ENCODE results near the gene SCEL.

Gene SCEL

DNA sequence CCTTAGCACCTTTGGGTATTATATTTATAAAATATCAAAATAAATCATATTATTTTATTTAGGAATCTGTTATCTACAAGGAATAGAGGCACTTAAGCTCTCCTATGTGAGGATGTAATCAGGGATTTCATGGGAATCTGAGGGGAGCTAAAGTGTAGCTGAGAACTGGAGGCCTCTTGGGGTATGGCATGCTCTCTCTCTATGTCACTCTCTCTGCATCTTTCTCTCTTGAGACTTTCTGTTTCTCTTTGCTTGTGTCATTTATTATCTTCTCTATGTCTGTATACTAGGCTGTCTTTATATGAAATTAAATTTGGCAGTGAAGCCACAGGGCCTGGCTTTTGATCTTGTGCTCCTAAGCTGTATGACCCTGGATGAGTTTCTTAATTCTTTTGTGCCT is 37.7 kb upstream of the SCEL start:
- TF ChIP-seq, protein P1, sequence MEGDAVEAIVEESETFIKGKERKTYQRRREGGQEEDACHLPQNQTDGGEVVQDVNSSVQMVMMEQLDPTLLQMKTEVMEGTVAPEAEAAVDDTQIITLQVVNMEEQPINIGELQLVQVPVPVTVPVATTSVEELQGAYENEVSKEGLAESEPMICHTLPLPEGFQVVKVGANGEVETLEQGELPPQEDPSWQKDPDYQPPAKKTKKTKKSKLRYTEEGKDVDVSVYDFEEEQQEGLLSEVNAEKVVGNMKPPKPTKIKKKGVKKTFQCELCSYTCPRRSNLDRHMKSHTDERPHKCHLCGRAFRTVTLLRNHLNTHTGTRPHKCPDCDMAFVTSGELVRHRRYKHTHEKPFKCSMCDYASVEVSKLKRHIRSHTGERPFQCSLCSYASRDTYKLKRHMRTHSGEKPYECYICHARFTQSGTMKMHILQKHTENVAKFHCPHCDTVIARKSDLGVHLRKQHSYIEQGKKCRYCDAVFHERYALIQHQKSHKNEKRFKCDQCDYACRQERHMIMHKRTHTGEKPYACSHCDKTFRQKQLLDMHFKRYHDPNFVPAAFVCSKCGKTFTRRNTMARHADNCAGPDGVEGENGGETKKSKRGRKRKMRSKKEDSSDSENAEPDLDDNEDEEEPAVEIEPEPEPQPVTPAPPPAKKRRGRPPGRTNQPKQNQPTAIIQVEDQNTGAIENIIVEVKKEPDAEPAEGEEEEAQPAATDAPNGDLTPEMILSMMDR (IDR thresholded peaks at IDR 0.05), result no peak
- Histone ChIP-seq H3K27ac (no peak overlapping the region), H3K9me3 (no peaks in the 10 kb centered on the region)

DNA sequence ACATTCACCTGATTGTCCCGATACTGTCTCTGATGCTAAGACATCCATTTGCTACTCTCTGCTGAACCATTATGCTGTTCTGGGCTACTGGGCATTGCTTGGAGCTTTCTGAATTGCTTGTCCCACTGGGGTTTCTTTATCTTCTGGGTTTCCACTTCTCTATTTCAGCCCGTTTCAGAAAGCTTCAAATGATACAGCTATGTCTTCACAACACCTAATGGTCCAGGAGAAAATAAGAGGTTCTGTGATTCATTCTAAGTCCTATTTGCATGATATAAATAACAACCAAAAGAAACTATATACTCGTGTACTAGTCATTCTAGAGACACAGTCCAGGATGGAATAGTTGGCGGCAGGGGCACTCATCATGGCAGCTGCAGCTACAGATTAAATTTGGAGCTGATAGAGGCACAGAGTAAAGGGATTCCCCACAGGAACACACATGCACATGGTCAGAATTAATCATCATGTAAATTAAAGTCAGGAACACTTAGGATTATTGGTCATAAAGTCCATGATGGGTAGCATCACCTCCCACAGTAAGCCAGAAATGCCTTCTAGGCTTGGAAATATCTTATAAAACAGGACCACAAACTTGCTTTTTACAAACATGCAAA is 33.3 kb upstream of the SCEL start:
- no peaks in the 10 kb centered on the region for H3K4me1 ChIP-seq (ENCODE audit: control insufficient read depth in 1 of 2, insufficient read depth in 1 of 2, low read depth in 1 of 2, low read length in 1 of 2)
- no peaks in the 10 kb centered on the region for H3K9me3 ChIP-seq
- H3K27me3 ChIP-seq, result no peaks in the 10 kb centered on the region
- TF ChIP-seq, protein P1 (IDR thresholded peaks at IDR 0.05), result no peak
- H3K4me3 ChIP-seq (ENCODE audit: low read depth in 1 of 2, low read length in 1 of 2), result no peak overlapping the region
- H3K36me3 ChIP-seq, result no peaks in the 10 kb centered on the region
- no peak overlapping the region for H3K27ac ChIP-seq

More for the DNA sequence above, 37.7 kb upstream of the SCEL start:
- no peaks in the 10 kb centered on the region for H3K4me1 ChIP-seq (ENCODE audit: control insufficient read depth in 1 of 2, insufficient read depth in 1 of 2, low read depth in 1 of 2, low read length in 1 of 2)
- H3K36me3 ChIP-seq, result no peaks in the 10 kb centered on the region
- H3K27me3 ChIP-seq, result no peaks in the 10 kb centered on the region
- H3K4me3 ChIP-seq (ENCODE audit: low read depth in 1 of 2, low read length in 1 of 2), result no peak overlapping the region

DNA sequence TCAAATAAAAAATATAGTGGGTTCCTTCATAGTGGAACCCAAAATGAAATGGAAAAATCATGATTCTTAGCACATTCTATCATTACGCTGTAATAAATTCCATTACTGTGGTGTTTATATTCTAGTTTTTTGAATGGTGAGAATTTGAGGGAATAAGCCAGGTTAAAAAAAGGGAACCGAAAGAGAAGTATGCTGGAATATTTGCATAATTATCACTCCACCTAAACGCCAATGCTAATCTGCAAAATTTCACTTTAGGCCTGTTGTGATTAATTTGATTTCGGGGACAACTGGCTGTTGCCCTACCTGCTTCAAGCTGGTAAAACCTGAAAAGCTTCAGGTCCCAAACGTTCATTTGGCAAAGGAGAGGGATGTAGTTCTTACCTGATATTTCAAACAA is 32.1 kb upstream of the SCEL start:
- TF ChIP-seq, protein P1 (IDR thresholded peaks at IDR 0.05), result no peak
- Histone ChIP-seq H3K36me3 (no peaks in the 10 kb centered on the region), H3K4me3 (ENCODE audit: low read depth in 1 of 2, low read length in 1 of 2) (no peak overlapping the region), H3K9me3 (no peaks in the 10 kb centered on the region), H3K27me3 (no peaks in the 10 kb centered on the region), H3K27ac (no peak overlapping the region), H3K4me1 (ENCODE audit: control insufficient read depth in 1 of 2, insufficient read depth in 1 of 2, low read depth in 1 of 2, low read length in 1 of 2) (no peaks in the 10 kb centered on the region)

- TF ChIP-seq, protein P1 (IDR thresholded peaks at IDR 0.05), result no peak
Observed at GRCh38 chr13:77506874-77507273, 28.6 kb upstream of the SCEL start.

GRCh38 chr13:77507931-77508776 is 27.4 kb upstream of the SCEL start:
- H3K36me3 ChIP-seq, result no peaks in the 10 kb centered on the region
- no peaks in the 10 kb centered on the region for H3K4me1 ChIP-seq (ENCODE audit: control insufficient read depth in 1 of 2, insufficient read depth in 1 of 2, low read depth in 1 of 2, low read length in 1 of 2)
- H3K27me3 ChIP-seq, result no peaks in the 10 kb centered on the region
- H3K4me3 ChIP-seq (ENCODE audit: low read depth in 1 of 2, low read length in 1 of 2), result no peak overlapping the region
- no peak overlapping the region for H3K27ac ChIP-seq
- no peaks in the 10 kb centered on the region for H3K9me3 ChIP-seq
- TF ChIP-seq, protein P1 (IDR thresholded peaks at IDR 0.05), result no peak

More at GRCh38 chr13:77506874-77507273, 28.6 kb upstream of the SCEL start:
- H3K9me3 ChIP-seq, result no peaks in the 10 kb centered on the region
- no peaks in the 10 kb centered on the region for H3K36me3 ChIP-seq
- H3K4me3 ChIP-seq (ENCODE audit: low read depth in 1 of 2, low read length in 1 of 2), result no peak overlapping the region
- H3K4me1 ChIP-seq (ENCODE audit: control insufficient read depth in 1 of 2, insufficient read depth in 1 of 2, low read depth in 1 of 2, low read length in 1 of 2), result no peaks in the 10 kb centered on the region
- H3K27ac ChIP-seq, result no peak overlapping the region
- no peaks in the 10 kb centered on the region for H3K27me3 ChIP-seq
